Fibroblast of lung (primary cell): ENCODE measurements around the gene BABAM2. TPM values are rescaled to one million over a fixed set of nuclear protein-coding genes. Genes with fewer than 3 reads are reported as not detected.

Source experiments
- DNase-seq, 2 donors: peaks; one replicate each; pipeline versions ENCODE4 v3.0.0 to v3.0.0-alpha.2; 2010; ENCODE audit warnings: low read depth in 2 of 2
- H2AFZ ChIP-seq: 2 replicates; pipeline ENCODE4 v1.5.1; 2012; ENCODE audit warnings: low read length, control low read depth, inconsistent platforms
- H3K27ac ChIP-seq: 2 replicates; pipeline ENCODE4 v1.5.1; 2011; ENCODE audit warnings: low read length, control low read depth; ENCODE audit not compliant: insufficient read depth
- H3K27me3 ChIP-seq: 2 replicates; pipeline ENCODE4 v1.5.1; 2011; ENCODE audit warnings: mild to moderate bottlenecking, low read length; ENCODE audit not compliant: control insufficient read depth, insufficient read depth
- H3K36me3 ChIP-seq: 2 replicates; pipeline ENCODE4 v1.5.1; 2011; ENCODE audit warnings: low read length; ENCODE audit not compliant: control insufficient read depth, insufficient read depth
- H3K4me1 ChIP-seq: 2 replicates; pipeline ENCODE4 v1.5.1; 2011; ENCODE audit warnings: low read length; ENCODE audit not compliant: control insufficient read depth, insufficient read depth; ENCODE audit errors: extremely low read depth
- H3K4me2 ChIP-seq: 2 replicates; pipeline ENCODE4 v1.5.1; 2011; ENCODE audit warnings: low read length, control low read depth; ENCODE audit not compliant: insufficient read depth; ENCODE audit errors: extremely low read depth
- H3K4me3 ChIP-seq, 4 experiments: fragments of 200-600 bp in 1 of 4; sonication (generic) in 1 of 4; replicated peaks in 1 of 4; 2 replicates each; pipeline ENCODE4 v1.5.1; 2011 to 2016; ENCODE audit warnings: low read length in 4 of 4, low read depth in 3 of 4, mild to moderate bottlenecking in 3 of 4, control low read depth in 2 of 4, inconsistent platforms in 1 of 4, mixed read lengths in 1 of 4; ENCODE audit not compliant: insufficient read depth in 1 of 4; ENCODE audit errors: control extremely low read depth in 1 of 4
- H3K79me2 ChIP-seq: 2 replicates; pipeline ENCODE4 v1.5.1; 2012; ENCODE audit warnings: mild to moderate bottlenecking, low read length, inconsistent platforms; ENCODE audit not compliant: control insufficient read depth, insufficient read depth
- H3K9ac ChIP-seq: 2 replicates; pipeline ENCODE4 v1.5.1; 2011; ENCODE audit warnings: mild to moderate bottlenecking, low read length, control low read depth; ENCODE audit not compliant: insufficient read depth
- H3K9me3 ChIP-seq: 2 replicates; pipeline ENCODE4 v1.5.1; 2012; ENCODE audit warnings: low read depth, low read length; ENCODE audit not compliant: control insufficient read depth, insufficient read depth
- H4K20me1 ChIP-seq: 2 replicates; pipeline ENCODE4 v1.5.1; 2011; ENCODE audit warnings: low read length; ENCODE audit not compliant: control insufficient read depth, insufficient read depth; ENCODE audit errors: extremely low read depth
- CTCF ChIP-seq, 2 donors: IDR thresholded peaks in 1 of 2; conservative IDR thresholded peaks in 1 of 2; 1 replicate in 1 of 2; 2 replicates in 1 of 2; pipeline ENCODE4 v1.5.1; 2011 to 2012; ENCODE audit warnings: low read length in 2 of 2, control low read depth in 1 of 2, inconsistent platforms in 1 of 2, low read depth in 1 of 2, mild to moderate bottlenecking in 1 of 2
- EZH2 ChIP-seq: IDR thresholded peaks from 2 replicates; pipeline ENCODE4 v1.5.1; 2012; ENCODE audit warnings: low read length, control low read depth, mild to moderate bottlenecking; ENCODE audit errors: missing control alignments
- polyA plus RNA-seq, 2 donors: library from polyadenylated mRNA; depleted of rRNA in 1 of 2; stranded (reverse) in 1 of 2; unstranded in 1 of 2; fragments of >200 nt; gene quantifications; 2 replicates each; pipeline ENCODE4 v1.2.1, GENCODE V29; 2011 to 2012; ENCODE audit warnings: missing spikeins in 1 of 2
- total RNA-seq: library from RNA; depleted of rRNA; stranded (reverse); fragments of >200 nt; gene quantifications from 2 replicates; pipeline ENCODE4 v1.2.1, GENCODE V29; 2014

BABAM2 gene
- total and polyA plus RNA-seq, 2 donors (not counting 1 experiment from before 2014, with no cell fraction given), result 25.6 to 33.4 TPM

DNA sequence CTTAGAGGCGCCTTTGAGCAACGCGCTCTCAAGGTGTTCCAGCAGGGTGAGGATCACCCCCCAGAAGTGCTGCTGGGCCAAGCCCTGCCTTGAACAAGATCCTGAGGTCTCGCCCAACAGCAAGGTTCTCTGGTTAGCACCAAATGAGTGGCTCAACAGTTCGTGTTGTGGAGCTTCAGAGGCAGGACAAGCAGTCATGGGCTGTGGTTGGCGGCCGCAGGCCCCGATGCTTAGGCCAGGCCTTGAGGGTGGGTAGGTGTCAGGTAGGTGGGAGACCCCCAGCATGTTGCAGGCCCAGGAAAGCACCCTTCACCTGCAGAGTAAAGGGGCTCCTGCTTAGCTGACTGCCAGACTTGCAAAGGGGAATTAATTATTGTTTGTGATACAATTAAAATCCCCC is 431.9 kb downstream of the BABAM2 start:
- no peak overlapping the region for H3K27ac ChIP-seq
- no peak overlapping the region for H3K9ac ChIP-seq
- H3K79me2 ChIP-seq, result no peaks in the 10 kb centered on the region

DNA sequence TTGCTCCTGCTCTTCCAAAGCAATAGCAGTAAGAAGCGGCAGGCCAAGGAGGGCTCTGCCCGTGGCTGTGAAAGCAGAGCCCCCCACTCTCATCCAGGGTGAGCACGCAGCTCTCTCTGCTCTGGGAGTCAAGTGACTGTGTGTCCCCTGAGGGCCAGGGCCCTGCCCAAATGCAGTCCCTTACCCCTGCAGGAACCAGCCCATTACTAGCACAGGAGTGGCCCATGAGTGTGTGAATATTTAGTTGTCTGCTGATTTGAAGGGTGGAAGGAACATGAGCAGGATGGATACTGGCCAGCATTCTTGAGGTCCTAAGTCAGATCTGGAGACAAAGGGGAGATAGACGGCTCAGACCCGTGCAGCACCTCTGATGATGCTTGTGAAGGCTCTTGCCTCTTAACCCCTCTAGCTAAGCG is 432.5 kb downstream of the BABAM2 start:
- Histone ChIP-seq H3K9ac (no peak overlapping the region), H3K4me3 (no peak overlapping the region), H3K4me2 (no peak overlapping the region), H4K20me1 (no peaks in the 10 kb centered on the region), H3K4me1 (peaks cover 14% of the 10 kb centered on the region), H3K36me3 (no peaks in the 10 kb centered on the region), H3K9me3 (no peaks in the 10 kb centered on the region), H2AFZ (no peak overlapping the region), H3K27me3 (no peaks in the 10 kb centered on the region), H3K79me2 (no peaks in the 10 kb centered on the region), H3K27ac (no peak overlapping the region)
- TF ChIP-seq CTCF (conservative IDR thresholded peaks at IDR 0.05 in 1 of 2, IDR thresholded peaks at IDR 0.05 in 1 of 2; ENCODE audit: low read depth in 1 of 2, low read length in 2 of 2), result no peak
- no peak for TF ChIP-seq EZH2
- peak; percentile 55 to 92 for DNase-seq

More for the DNA sequence above, 431.9 kb downstream of the BABAM2 start:
- no peaks in the 10 kb centered on the region for H3K36me3 ChIP-seq
- no peaks in the 10 kb centered on the region for H3K27me3 ChIP-seq
- TF ChIP-seq CTCF (conservative IDR thresholded peaks at IDR 0.05 in 1 of 2, IDR thresholded peaks at IDR 0.05 in 1 of 2; ENCODE audit: low read depth in 1 of 2, low read length in 2 of 2), result no peak
- no peak for TF ChIP-seq EZH2
- no peak overlapping the region for H3K4me2 ChIP-seq
- H2AFZ ChIP-seq, result no peak overlapping the region
- no peaks in the 10 kb centered on the region for H3K9me3 ChIP-seq
- H3K4me3 ChIP-seq, result no peak overlapping the region
- no peak for DNase-seq
- H3K4me1 ChIP-seq, result peaks cover 9% of the 10 kb centered on the region
- no peaks in the 10 kb centered on the region for H4K20me1 ChIP-seq

- H3K4me1 ChIP-seq, result peaks cover 21% of the 10 kb centered on the region
- TF ChIP-seq EZH2, result no peak
- TF ChIP-seq CTCF (conservative IDR thresholded peaks at IDR 0.05 in 1 of 2, IDR thresholded peaks at IDR 0.05 in 1 of 2; ENCODE audit: low read depth in 1 of 2, low read length in 2 of 2), result no peak
- DNase-seq, result no peak
These were observed 434.6 kb downstream of the BABAM2 start for GRCh38 chr2:28325173-28325566.

More at GRCh38 chr2:28325173-28325566, 434.6 kb downstream of the BABAM2 start:
- Histone ChIP-seq H3K27ac (no peak overlapping the region), H2AFZ (no peak overlapping the region), H3K4me2 (no peak overlapping the region), H3K27me3 (no peaks in the 10 kb centered on the region), H3K9ac (no peak overlapping the region), H3K79me2 (no peaks in the 10 kb centered on the region), H3K9me3 (no peaks in the 10 kb centered on the region), H3K36me3 (no peaks in the 10 kb centered on the region), H4K20me1 (no peaks in the 10 kb centered on the region), H3K4me3 (no peak overlapping the region)
